HEK293T (cell line): ENCODE data around the gene RSPO1.

Source experiments
- CTCF ChIA-PET: fragments of 350-600 bp; formaldehyde crosslinking; extraction: SDS; loops from one replicate; lab custom pipeline; 2021; ENCODE audit warnings: antibody characterized with exemption, inconsistent platforms; lab: Yijun Ruan, JAX
- POLR2A ChIA-PET: fragments of 350-600 bp; formaldehyde crosslinking; extraction: SDS; loops from one replicate; lab custom pipeline; 2020; ENCODE audit warnings: antibody characterized with exemption, inconsistent platforms; lab: Yijun Ruan, JAX
- DNase-seq: peaks from one replicate; pipeline ENCODE4 v3.0.0; 2012; ENCODE audit warnings: mixed read lengths; ENCODE audit errors: extremely low spot score
- ARNT ChIP-seq: fragments of 450-650 bp; IDR thresholded peaks from 2 replicates; pipeline ENCODE4 v1.6.1; 2017; ENCODE audit warnings: mild to moderate bottlenecking
- BHLHE40 ChIP-seq: fragments of 450-650 bp; IDR thresholded peaks from 2 replicates; pipeline ENCODE4 v1.6.1; 2016; ENCODE audit warnings: mild to moderate bottlenecking, moderate library complexity, borderline replicate concordance
- CTBP1 ChIP-seq: fragments of 450-650 bp; IDR thresholded peaks from 2 replicates; pipeline ENCODE4 v1.6.1; 2016; ENCODE audit warnings: borderline replicate concordance
- ELF4 ChIP-seq: fragments of 450-650 bp; IDR thresholded peaks from 2 replicates; pipeline ENCODE4 v1.6.1; 2017; ENCODE audit warnings: antibody characterized with exemption
- FOXA1 ChIP-seq: fragments of 450-650 bp; IDR thresholded peaks from 2 replicates; pipeline ENCODE4 v1.6.1; 2016; ENCODE audit warnings: mild to moderate bottlenecking
- FOXK2 ChIP-seq: fragments of 450-650 bp; IDR thresholded peaks from 2 replicates; pipeline ENCODE4 v1.6.1; 2016; ENCODE audit warnings: mild to moderate bottlenecking
- FOXM1 ChIP-seq: fragments of 450-650 bp; IDR thresholded peaks from 2 replicates; pipeline ENCODE4 v1.6.1; 2017; ENCODE audit warnings: mild to moderate bottlenecking, borderline replicate concordance
- HDGF ChIP-seq: fragments of 450-650 bp; IDR thresholded peaks from 2 replicates; pipeline ENCODE4 v1.6.1; 2017; ENCODE audit warnings: antibody characterized with exemption, borderline replicate concordance
- L3MBTL2 ChIP-seq: fragments of 450-650 bp; conservative IDR thresholded peaks from 2 replicates; pipeline ENCODE4 v1.6.1; 2016; ENCODE audit warnings: mild to moderate bottlenecking
- LEF1 ChIP-seq: fragments of 450-650 bp; IDR thresholded peaks from 2 replicates; pipeline ENCODE4 v1.6.1; 2017; ENCODE audit warnings: mild to moderate bottlenecking, borderline replicate concordance
- NFRKB ChIP-seq: fragments of 450-650 bp; IDR thresholded peaks from 2 replicates; pipeline ENCODE4 v1.6.1; 2016; ENCODE audit warnings: mild to moderate bottlenecking, moderate library complexity
- PKNOX1 ChIP-seq: fragments of 450-650 bp; IDR thresholded peaks from 2 replicates; pipeline ENCODE4 v1.6.1; 2016
- SP1 ChIP-seq: fragments of 450-650 bp; IDR thresholded peaks from 2 replicates; pipeline ENCODE4 v1.6.1; 2017
- SUZ12 ChIP-seq: fragments of 450-650 bp; IDR thresholded peaks from 2 replicates; pipeline ENCODE4 v1.6.1; 2016; ENCODE audit warnings: mild to moderate bottlenecking
- TARDBP ChIP-seq: fragments of 450-650 bp; IDR thresholded peaks from 2 replicates; pipeline ENCODE4 v1.6.1; 2016
- ZNF384 ChIP-seq: fragments of 450-650 bp; IDR thresholded peaks from 2 replicates; pipeline ENCODE4 v1.6.1; 2016

RSPO1 gene

GRCh38 chr1:37575692-37576091 is 59.0 kb downstream of the RSPO1 start:
- no peak for DNase-seq
- CTCF ChIA-PET = no interaction called here
- POLR2A ChIA-PET = no interaction called here
- TF ChIP-seq FOXA1 (no peak), ZNF384 (no peak), FOXK2 (no peak), NFRKB (no peak), ELF4 (no peak), SP1 (no peak), ARNT (no peak), FOXM1 (no peak), BHLHE40 (no peak), SUZ12 (no peak), PKNOX1 (no peak), CTBP1 (no peak), HDGF (no peak), TARDBP (no peak), LEF1 (no peak)

- DNase-seq = no peak
- ChIA-PET POLR2A (no interaction called here), CTCF (interaction anchor here (0.9 kb wide), 1 partner anchor 40 kb away, joined by 4 read pairs; no protein-coding TSS in a partner anchor)
- TF ChIP-seq ELF4 (no peak), CTBP1 (no peak), FOXM1 (no peak), L3MBTL2 (no peak), TARDBP (no peak), SP1 (no peak), PKNOX1 (no peak), SUZ12 (no peak), FOXA1 (no peak), FOXK2 (no peak), HDGF (no peak), BHLHE40 (no peak)
These were observed 59.7 kb downstream of the RSPO1 start for GRCh38 chr1:37574834-37575480.

GRCh38 chr1:37570528-37571334 is 64.0 kb downstream of the RSPO1 start:
- POLR2A ChIA-PET = no interaction called here
- TF ChIP-seq FOXM1 (no peak), NFRKB (no peak), TARDBP (no peak), SUZ12 (no peak), CTBP1 (no peak), L3MBTL2 (no peak), ELF4 (no peak), PKNOX1 (no peak), LEF1 (no peak), ZNF384 (no peak), FOXK2 (no peak)
- CTCF ChIA-PET = no interaction called here
- no peak for DNase-seq

- no peak for TF ChIP-seq ZNF384
- TF ChIP-seq HDGF = no peak
- no peak for TF ChIP-seq NFRKB
- no peak for TF ChIP-seq FOXA1
- TF ChIP-seq TARDBP = no peak
- no peak for TF ChIP-seq BHLHE40
- TF ChIP-seq L3MBTL2 = no peak
- no peak for TF ChIP-seq LEF1
- TF ChIP-seq SUZ12 = no peak
- no peak for TF ChIP-seq FOXK2
- no peak for TF ChIP-seq ARNT
- no peak for TF ChIP-seq ELF4
- TF ChIP-seq FOXM1 = no peak
- TF ChIP-seq SP1 = no peak
- no peak for TF ChIP-seq PKNOX1
- TF ChIP-seq CTBP1 = no peak
- ChIA-PET POLR2A (no interaction called here), CTCF (no interaction called here)
- no peak for DNase-seq
These were observed 67.7 kb downstream of the RSPO1 start for GRCh38 chr1:37567023-37567422.

GRCh38 chr1:37564892-37565291 is 69.8 kb downstream of the RSPO1 start:
- CTCF ChIA-PET = interaction anchor here (0.9 to 1.0 kb wide), 2 partner anchors 38 to 51 kb away, joined by 3 read pairs; partner anchors contain the start of gene MEAF6
- POLR2A ChIA-PET = interaction anchor here (1.7 kb wide), 1 partner anchor 50 kb away, joined by 4 read pairs; the partner anchor contains the start of gene MEAF6
- DNase-seq = no peak
- TF ChIP-seq ELF4 = no peak
- TF ChIP-seq SUZ12 = no peak
- no peak for TF ChIP-seq FOXM1
- no peak for TF ChIP-seq NFRKB
- TF ChIP-seq FOXA1 = no peak
- no peak for TF ChIP-seq L3MBTL2
- TF ChIP-seq HDGF = no peak
- TF ChIP-seq BHLHE40 = no peak
- no peak for TF ChIP-seq SP1
- no peak for TF ChIP-seq CTBP1
- no peak for TF ChIP-seq ARNT
- TF ChIP-seq TARDBP = no peak
- TF ChIP-seq ZNF384 = no peak
- no peak for TF ChIP-seq PKNOX1
- TF ChIP-seq FOXK2 = no peak
- no peak for TF ChIP-seq LEF1
